ENCODE measurements around the gene OR2F2.

Gene OR2F2

GRCh38 chr7:143934526-143935325, at the start of gene OR2F2:
Gene OR2F2, plus strand, starts transcription at chr7:143935233. Its CDS starts 0 bp downstream, at chr7:143935233.
- DNase-seq = no peak

- DNase-seq = peak; percentile 51
These were observed 49.1 kb upstream of the OR2F2 start for GRCh38 chr7:143885951-143886350.

- no peak for DNase-seq
These were observed 48.1 kb upstream of the OR2F2 start for GRCh38 chr7:143886826-143887477.

- DNase-seq = no peak
These were observed 46.0 kb upstream of the OR2F2 start for GRCh38 chr7:143889068-143889467.

GRCh38 chr7:143890558-143890957, 44.5 kb upstream of the OR2F2 start:
- no peak for DNase-seq

- DNase-seq = no peak
These were observed 43.6 kb upstream of the OR2F2 start for GRCh38 chr7:143891457-143891856.

GRCh38 chr7:143892527-143893300, 42.3 kb upstream of the OR2F2 start:
- DNase-seq = no peak

- no peak for DNase-seq
These were observed 38.4 kb upstream of the OR2F2 start for GRCh38 chr7:143896667-143897066.

GRCh38 chr7:143898810-143899209, 36.2 kb upstream of the OR2F2 start:
- DNase-seq = no peak

GRCh38 chr7:143900230-143900766, 34.7 kb upstream of the OR2F2 start:
- no peak for DNase-seq

- DNase-seq = peak; percentile 37
These were observed 33.7 kb upstream of the OR2F2 start for GRCh38 chr7:143901332-143901667.

GRCh38 chr7:143901668-143902331, 33.2 kb upstream of the OR2F2 start, which contains the start of gene TCAF1:
Gene TCAF1, minus strand, starts transcription at chr7:143902176. Its CDS starts 25,568 bp downstream, at chr7:143876608.
- DNase-seq = peak; percentile 82

- DNase-seq = no peak
These were observed 32.6 kb upstream of the OR2F2 start for GRCh38 chr7:143902332-143902899.

GRCh38 chr7:143905509-143905908, 29.5 kb upstream of the OR2F2 start:
- DNase-seq = peak; percentile 3

GRCh38 chr7:143906151-143906550, 28.9 kb upstream of the OR2F2 start:
- no peak for DNase-seq

GRCh38 chr7:143906895-143907294, 28.1 kb upstream of the OR2F2 start:
- no peak for DNase-seq

- DNase-seq = no peak
These were observed 26.9 kb upstream of the OR2F2 start for GRCh38 chr7:143908120-143908519.

- no peak for DNase-seq
These were observed 25.2 kb upstream of the OR2F2 start for GRCh38 chr7:143909863-143910262.

- DNase-seq = no peak
These were observed 24.4 kb upstream of the OR2F2 start for GRCh38 chr7:143910473-143911248.

GRCh38 chr7:143913945-143914615, 21.0 kb upstream of the OR2F2 start:
- DNase-seq = no peak
